DMS 273 (cell line): ENCODE data around the gene PGLYRP2.

Source experiments
- DNase-seq: peaks from one replicate; lab custom pipeline; 2025; ENCODE audit not compliant: unreplicated experiment; lab: John Stamatoyannopoulos, UW

Gene PGLYRP2

DNA sequence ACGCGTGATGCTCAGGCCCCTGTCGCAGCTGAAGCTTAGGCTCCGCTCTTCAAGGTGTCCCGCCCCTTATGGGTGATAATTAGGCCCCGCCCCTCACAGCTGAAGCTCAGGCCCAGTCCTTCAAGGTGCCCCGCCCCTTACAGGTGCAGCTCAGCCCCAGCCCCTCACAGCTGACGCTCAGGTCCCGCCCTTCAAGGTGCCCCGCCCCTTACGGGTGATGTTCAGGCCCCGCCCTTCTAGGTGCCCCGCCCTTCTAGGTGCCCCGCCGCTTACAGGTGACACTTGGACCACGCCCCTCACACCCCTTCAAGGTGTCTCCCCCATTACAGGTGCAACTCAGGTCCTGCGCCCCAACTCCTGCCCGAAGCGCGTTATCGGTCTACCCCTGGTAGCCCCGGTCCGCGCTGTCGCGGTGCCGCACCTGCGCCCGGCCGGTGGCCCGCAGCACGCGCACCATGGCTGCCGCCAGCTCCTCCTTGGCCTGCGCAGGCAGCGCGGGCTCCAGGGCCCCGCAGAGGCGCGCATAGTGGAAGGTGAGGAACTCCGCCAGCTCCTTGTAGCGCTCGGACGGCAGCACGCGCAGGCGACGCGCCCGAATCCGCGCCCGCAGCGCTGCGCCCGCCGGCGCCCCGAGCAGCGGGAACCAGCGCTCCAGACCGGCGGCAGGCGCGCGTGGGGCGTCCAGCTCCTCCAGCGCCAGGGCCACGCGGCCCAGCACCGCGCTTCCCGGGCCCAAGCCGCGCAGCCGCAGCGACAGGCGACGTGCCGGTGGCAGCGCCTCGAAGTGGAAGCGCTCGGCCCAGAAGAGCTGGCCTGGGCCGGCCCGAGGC is 22.2 kb downstream of the PGLYRP2 start:
- DNase-seq: peak; percentile 63

DNA sequence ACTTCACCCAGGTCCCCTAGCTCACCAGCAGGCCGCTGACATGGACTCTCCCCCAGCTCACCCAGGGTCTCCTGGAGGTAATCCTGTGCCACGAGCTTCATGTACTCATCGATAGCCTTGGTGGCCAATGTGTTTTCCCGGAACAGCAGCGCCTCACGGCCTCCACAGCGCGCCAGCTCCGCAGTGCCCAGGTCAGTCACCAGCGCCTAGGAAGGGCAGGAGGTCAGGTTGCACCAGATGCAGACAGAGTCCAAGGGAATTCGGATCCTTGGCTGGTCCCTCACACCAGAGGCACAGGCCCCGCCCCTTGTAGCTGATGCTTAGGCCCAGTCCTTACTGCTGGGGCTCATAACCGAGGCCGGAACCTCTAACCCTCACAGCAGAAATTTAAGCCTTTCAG is 22.9 kb downstream of the PGLYRP2 start:
- DNase-seq: no peak

DNA sequence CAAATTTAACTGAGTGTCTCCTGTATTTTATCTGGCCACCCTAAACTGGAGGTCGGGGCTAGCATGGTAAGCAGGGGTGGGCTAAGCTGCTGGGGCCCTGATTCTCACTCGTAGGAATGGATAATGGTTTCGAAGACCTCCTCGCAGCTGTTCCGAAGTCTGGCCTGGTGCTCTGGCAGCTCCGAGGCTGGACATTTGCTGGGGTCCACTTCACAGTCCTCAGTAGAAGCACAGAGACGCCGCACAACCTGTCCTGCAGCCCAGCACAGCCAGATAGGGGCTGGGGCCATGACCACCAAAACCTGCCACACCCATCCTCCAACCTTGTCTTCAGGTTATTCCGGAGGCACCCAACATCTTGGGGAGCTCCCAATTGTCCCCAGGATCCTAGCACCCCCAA is 23.3 kb downstream of the PGLYRP2 start:
- no peak for DNase-seq

DNA sequence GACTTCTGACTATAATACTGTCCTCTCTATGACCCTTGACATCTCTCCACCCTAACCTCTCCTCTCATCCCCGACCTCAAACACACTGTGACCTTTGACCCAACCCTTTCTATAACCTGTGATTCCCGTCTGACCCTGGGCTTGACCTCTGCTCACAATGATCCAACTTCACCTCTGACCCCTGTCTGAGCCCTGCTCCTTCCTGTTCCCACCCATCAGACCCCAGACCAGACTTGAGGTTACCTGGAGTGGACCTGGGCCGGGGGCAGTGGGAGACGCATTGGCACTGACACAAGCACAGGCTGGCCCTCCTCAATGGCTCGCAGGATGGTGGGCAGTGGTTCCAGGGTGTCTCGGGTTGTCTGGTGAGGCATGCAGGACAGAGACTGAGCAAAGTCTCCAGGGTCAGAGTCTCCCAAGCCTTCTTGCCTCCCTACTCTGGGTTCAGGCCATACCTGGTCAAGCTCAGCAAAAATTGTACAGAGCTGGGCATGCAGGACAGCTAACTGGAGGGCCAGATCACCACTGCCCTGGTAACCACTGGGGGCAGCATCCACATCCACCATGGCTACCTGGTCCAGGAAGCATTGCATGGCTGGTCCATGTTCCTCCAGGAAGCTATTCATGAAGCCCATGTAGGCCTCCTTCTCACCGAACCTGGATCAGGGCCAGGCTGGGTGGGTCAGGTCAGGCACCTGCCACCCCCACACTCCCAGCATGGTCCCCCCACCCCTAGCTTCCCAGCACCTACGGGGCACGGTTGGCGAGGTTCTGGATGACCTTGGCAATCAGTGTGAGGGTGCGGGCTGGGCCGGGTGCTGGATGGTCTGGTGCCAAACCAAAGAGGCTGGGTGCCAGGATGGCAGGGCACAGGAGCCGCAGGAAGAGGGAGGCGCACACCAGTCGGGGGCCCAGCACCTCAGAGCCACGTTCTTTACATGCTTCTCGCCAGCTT is 25.1 kb downstream of the PGLYRP2 start:
- no peak for DNase-seq

DNA sequence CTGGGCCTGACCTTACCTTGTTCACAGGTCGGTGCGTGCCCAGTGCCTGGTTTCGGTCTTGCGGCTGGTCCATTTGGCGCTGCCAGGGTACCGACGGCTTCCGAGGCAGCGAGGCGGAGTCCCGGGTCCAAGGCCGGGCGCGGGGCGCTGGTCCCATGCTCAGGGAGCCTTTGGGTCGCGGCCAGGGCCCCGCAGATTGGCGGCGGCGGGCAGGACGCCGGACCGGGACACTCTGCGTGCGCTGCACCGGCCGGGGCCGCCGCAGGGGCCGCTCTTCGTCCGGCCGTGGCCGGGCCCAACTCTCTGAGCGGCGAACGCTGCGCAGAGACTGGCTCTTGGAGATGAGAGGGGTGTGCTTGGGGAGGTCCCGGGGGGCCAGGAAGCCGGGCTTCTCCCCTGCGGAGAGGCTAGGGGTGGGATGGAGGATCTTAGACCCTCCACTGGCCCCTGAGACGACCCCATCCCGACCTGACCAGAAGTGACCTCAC is 26.2 kb downstream of the PGLYRP2 start:
- peak; percentile 38 for DNase-seq

DNA sequence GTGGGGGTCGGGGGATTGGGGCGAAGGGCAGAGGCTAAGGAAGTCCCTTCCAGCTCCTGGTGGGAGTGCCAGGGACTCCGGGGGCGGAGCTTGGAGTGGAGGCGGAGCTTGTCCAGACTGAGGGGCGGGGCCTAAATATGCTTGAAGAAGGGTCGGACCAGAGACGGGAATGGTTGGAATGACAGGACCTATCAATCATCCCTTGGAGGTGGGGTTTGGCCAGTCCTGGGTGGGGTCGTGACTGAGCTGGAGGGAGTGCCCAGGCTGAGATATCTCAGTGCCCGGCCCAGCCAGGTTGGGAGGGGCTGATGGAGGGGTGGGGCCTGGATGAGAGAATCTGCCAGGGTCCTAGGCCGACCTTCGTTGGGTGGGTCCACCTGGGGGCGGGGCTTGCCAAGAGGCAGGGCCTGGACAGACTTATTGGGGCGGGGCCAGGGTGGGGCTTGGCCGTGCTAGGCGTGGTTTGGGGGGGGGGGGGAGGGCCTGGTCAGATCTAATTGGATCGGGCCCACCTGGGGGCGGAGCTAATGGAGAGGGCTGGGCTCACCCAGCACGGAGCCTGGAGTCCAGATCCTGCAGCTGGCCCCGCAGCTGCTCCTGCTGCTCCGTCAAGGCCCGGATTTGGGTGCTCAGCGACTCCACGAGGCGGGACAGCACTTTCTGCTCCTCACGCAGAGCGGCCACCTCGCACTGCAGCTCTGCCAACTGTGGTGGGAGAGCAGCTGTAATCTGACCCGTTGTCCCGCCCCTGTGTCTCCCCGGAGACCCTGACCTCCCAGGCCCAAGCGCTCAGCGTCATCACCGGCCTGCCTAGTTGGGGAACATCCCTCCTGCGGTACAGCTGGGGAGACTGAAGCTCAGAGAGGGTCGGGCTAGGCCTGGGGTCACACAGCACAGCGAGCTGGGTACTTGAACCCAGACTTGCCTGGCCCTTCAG is 26.9 kb downstream of the PGLYRP2 start:
- DNase-seq: peak; percentile 93

DNA sequence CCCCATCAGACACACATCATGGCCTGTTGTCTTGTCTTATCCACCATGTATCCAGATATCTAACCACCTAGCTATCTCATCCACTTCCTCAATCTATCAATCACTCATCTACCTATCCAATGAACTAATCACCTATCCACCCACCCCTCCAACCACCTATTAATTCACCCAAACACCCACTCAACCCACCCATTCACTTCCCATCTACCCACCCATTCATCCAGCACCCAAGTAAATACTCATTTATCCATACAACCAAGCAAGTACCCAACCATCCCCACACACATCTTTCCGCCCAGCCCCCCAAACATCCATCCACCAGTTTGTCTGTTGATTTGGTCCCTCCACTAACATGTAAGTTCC is 28.8 kb downstream of the PGLYRP2 start:
- DNase-seq: no peak

DNA sequence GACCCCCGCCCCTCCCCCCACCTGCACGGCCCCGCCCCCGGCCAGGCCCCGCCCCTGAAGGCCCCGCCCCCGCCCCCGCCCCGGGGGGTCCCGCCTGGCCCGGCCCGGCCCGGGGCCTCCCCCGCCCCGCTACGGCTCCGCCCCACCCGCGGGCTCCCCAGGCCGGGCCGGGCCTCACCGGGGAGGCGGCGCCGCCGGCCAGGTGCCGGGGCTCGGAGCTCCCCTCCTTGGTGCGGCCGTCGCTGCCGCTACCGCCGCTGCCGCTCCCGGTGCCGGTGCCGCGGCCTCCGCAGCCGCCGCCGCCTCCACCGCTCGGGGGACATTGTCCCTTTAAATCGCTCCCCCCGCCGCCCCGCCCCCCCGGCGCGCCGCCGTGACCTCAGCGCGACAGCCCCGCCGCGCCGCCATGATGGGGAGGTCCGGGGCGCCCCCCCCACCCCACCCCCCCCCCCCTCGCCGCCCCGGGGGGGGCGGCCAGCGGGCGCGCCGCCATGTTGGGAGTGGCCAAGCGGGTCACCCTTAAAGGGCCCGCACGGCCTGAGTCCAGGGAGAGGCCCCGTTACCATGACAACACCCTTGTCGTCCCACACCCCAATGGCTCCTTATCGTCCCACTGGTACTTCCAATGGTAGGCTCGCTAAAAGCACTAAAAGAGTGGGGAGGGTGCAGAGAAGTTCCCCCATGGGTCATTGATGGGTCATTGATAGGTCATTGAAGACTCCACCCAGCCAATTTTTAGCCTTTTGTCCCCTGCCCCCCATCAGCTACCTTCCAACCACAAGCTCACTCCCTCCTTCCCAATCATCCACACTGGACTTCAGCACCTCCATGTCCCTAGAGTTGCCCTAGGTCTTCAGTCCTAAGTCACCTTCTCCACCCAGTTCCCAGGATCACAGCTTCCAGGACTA is 29.4 kb downstream of the PGLYRP2 start, which contains the start of gene WIZ:
Gene WIZ (minus strand): TSS at position 337 of the 908 bp plus-strand sequence. CDS start 1,649 bp downstream, outside the sequence.
- DNase-seq: peak; percentile 87

DNA sequence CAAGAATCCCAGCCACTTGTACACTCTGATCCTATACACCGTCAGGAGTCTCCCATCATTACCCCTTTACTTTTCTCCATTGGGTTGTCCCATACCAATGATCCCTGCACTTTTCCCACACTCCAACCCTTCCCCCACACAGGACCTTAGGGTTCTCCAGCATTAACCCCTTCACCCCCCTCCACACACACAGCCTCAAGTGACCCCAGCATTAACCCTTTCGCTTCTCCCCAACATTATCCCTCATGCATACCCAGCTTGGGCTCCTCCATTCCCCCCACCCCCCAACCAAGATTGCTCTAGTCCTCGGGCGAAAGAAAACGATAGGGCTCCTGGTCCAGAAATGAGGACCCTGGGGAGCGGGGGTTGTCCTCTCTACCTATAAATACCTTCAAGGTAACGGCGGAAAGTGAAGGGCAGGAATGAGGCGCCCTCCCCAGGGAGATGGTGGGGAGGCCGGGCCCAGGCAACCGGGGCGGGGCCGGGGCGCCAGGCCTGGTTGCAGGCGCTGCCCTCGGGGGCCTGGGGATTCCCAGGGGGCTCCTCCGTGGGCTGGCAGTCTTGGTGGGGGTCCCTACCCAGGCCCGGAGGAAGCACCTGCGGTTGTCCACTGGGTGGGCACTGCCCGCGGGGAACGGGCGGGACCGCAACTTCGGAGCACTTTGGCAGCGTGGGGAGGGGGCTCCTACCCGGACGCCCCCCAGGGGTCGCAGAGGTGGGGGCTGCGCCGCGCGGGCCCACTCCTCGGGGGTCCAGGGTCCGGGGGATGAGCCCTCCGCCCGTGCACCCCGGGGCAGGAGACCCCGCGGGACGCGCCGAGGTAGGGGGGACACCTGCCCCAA is 30.3 kb downstream of the PGLYRP2 start:
- peak; percentile 59 for DNase-seq

DNA sequence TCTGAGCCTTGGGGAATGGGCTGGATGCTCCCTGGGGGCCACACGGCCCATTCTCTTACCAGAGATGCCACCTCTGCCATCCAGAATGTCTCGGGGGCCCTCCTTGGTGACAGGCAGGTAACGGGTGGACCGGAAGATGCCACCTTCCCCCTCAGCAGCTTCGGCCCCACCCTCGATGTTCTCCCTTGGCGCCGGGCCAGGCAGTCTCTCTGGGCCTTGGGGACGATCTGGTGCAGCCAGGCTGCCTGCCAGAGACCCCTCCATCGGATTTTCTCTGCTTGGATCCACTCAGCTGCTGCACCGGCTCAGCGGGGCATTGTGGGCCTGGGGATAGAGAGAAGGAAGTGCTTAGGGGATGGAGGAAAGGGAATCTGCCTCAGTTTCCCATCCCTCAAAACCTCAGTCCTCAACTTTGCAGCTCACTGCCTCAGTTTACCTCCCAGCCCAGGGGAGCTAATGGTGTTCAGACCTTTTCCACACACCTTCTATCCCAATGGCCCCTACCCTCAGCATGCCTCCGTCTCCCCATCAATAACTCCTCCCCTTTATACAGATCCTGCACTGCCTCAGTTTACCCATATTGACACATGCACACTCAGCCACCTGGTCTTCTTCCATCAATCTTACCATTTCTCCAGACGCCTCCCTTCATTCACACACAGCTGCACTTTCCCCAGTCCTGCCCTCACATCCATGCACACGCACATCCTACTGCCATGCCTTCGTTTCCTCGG is 31.1 kb downstream of the PGLYRP2 start:
- peak; percentile 45 for DNase-seq

DNA sequence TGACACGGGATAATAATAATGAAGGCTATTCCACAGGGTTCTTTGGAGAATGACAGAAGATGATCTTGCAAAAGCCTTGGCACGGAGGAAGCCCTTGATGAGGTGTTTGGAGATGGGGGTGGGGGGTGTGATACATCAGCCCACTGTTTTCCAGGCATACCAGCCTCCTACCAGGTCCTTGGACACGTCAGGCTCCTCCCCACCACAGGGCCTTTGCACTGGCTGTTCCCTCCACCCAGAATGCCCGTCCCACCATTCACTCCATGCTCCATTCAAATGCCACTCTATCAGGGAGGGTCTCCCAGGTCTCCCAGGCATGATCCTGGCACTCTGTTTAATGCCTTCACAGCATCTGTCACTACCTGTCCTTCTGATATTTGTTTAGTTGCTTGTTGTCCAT is 32.2 kb downstream of the PGLYRP2 start:
- no peak for DNase-seq

DNA sequence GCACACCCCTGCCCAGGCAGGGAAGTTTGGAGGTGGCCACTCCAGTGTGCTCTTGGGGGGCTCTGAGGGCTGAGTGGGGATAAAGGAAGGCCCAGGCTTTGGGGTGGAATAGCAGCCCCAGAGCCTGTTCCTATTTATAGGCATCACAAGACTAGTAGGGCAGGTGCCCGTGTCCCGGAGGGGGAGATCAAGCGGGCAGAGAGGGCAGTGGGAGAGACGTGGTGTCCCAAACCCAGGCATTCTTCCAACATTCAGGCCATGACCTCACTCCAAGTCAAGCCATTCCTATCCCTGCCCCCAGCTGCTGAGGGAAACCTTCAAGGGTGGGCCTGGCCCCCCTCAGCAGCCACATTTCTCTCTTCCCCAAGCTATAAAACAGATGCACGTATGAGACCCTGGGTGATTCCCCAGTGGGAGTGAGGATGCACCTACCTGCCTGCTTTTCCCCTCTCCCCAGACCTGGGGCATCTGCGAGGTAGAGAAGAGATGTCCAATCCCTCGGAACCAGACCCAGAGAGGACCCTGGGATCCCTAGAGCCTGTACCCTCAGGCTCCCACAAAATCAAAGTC is 33.4 kb downstream of the PGLYRP2 start:
- no peak for DNase-seq

DNA sequence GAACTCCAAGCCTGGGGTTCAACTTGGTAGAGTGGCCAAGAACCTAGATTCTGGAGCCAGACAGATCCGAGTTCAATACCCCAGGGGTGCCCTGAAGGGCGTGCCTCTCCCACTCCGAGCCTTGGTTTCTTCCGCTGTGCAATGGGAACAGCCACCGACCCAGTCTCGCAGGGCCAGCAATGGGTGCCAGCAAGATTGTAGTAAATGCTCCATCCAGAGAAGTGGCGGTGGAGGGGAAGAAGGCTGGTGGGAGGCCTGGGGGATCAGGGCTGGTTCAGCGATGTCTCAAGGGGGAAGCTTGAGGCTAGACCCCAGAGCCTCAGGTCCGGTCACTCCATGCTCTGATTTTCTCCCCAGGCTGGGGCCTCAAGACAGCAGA is 34.1 kb downstream of the PGLYRP2 start:
- DNase-seq: no peak

DNA sequence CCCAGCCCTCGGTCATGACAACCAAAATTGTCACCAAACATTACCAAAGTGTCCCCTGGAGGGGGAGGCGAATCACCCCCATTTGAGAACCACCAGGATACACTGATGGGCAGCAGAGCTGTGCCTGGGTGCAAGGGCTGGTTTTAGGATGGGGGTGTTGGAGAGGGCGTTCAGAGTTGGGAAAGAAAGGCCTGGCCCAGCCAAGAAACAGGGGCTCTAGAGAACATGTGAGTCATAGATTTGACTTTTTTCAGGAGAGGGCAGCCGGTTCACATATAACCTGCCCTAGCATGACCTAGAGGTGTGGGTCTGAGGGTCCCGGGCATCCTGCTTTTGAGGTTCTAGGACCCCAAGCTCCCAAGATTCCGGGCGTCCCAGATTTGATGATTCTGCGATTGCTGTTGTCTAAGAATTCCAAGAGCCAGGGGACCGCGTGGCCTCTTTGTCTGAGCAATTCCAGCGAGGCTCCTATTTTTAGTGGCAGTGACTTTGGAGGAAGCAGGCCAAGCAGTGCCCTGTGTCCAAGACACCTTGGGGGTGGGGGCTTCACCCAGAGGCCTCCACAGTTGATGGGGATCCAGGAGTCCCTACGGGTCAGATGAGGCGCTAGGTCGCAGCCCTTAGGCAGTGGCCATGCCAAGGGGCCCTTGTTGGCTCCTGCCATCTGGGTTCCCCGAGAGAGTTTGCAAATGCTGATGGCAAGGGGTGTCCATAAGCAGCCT is 34.6 kb downstream of the PGLYRP2 start:
- no peak for DNase-seq

DNA sequence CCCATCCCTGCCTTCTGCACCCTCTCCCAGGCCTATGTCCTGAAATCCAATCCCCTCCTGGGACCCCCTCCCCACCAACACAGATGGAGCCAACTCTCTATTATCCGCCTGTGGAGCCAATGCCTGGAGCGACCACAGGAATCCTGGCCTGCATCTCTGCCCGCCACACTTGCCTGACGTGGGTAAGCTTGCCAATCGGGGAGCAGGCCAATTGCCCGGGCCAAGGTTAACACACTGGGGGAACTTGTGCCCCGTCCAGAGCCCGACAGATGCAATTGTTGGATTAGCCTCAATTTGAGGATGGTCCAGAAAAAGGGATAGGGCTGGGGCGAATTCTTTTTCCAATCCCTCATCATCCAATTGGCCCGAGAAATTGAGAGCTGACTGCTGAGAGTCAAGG is 35.5 kb downstream of the PGLYRP2 start:
- no peak for DNase-seq

DNA sequence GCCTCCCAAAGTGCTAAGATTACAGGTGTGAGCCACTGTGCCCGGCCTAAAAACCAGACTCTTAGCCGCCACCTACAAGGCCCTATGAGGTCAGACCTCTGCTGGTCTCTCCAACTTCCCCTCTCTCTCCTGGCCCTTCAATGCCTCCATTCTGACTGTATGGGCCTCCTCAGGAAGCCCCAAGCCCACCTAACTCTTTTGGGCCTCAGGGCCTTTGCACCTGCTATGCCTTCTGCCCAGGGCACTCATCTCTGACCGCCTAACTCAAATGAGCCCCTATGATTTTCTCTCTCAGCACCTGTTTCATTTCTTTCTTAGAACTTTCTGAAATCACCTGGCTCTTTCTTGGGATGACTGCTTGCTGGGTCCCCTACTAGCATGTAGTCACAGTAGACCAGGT is 36.0 kb downstream of the PGLYRP2 start:
- DNase-seq: no peak
